Esophagus squamous epithelium (tissue), 5 donors: ENCODE data around the gene RASSF7. TPM values are rescaled to one million over a fixed set of nuclear protein-coding genes. Genes with fewer than 3 reads are reported as not detected.

Experiments
- DNase-seq: peaks from one replicate; lab custom pipeline; 2025; lab: John Stamatoyannopoulos, UW
- H3K27ac ChIP-seq, 4 donors: fragments of 200-600 bp; sonication (generic); one replicate each; pipeline ENCODE4 v1.5.1; 2016 to 2019; ENCODE audit warnings: mild to moderate bottlenecking in 1 of 4
- H3K27me3 ChIP-seq, 4 donors: fragments of 200-600 bp; sonication (generic); 1 replicate in 3 of 4; 2 replicates in 1 of 4; pipeline versions ENCODE4 v1.5.1 to v1.6.0; 2017 to 2021; ENCODE audit warnings: antibody characterized with exemption in 1 of 4
- H3K36me3 ChIP-seq, 3 donors: fragments of 200-600 bp; sonication (generic); one replicate each; pipeline ENCODE4 v1.5.1; 2016 to 2019
- H3K4me1 ChIP-seq, 3 donors: fragments of 200-600 bp; sonication (generic); one replicate each; pipeline ENCODE4 v1.5.1; 2017 to 2019
- H3K4me3 ChIP-seq, 4 donors: fragments of 200-600 bp; sonication (generic); 1 replicate in 3 of 4; 2 replicates in 1 of 4; pipeline ENCODE4 v1.5.1; 2016 to 2019; ENCODE audit warnings: mild to moderate bottlenecking in 2 of 4, moderate library complexity in 1 of 4
- H3K9me3 ChIP-seq, 3 donors: fragments of 200-600 bp; sonication (generic); one replicate each; pipeline ENCODE4 v1.5.1; 2016 to 2019
- POLR2A ChIP-seq, 4 donors: fragments of 450-650 bp; IDR thresholded peaks; one replicate each; pipeline ENCODE4 v1.6.1; 2017; ENCODE audit warnings: antibody characterized with exemption in 4 of 4, mild to moderate bottlenecking in 4 of 4, moderate library complexity in 3 of 4
- WGBS, 2 donors: methylation state at CpG; one replicate each; pipeline ENCODE4 v1.1.5; 2018; 5-methylcytosine and 5-hydroxymethylcytosine counted together
- intact Hi-C: fragments of 100-400 bp; cut with DNase I; formaldehyde crosslinking; loops from one replicate; pipeline ENCODE4 v1.15.0; 2022
- total RNA-seq, 4 donors: library from RNA; depleted of rRNA; stranded (reverse); fragments of >200 nt; gene quantifications; one replicate each; pipeline ENCODE4 v1.1.0, GENCODE V29; 2016
- TF ChIP-seq, protein P1 (sequence below), 6 experiments: fragments of 450-650 bp in 4 of 6; fragments of 200-600 bp in 2 of 6; sonication (generic) in 2 of 6; IDR thresholded peaks; one replicate each; pipeline ENCODE4 v1.5.1; 2016 to 2019; ENCODE audit warnings: antibody characterized with exemption in 6 of 6, mild to moderate bottlenecking in 4 of 6, moderate library complexity in 4 of 6
- donor health status: DM: yes; HTN: yes; CAD: no.

The RASSF7 gene
- total RNA-seq, 4 donors from 2014 or later, result 35.7 to 54.0 (median 44.4) TPM

DNA sequence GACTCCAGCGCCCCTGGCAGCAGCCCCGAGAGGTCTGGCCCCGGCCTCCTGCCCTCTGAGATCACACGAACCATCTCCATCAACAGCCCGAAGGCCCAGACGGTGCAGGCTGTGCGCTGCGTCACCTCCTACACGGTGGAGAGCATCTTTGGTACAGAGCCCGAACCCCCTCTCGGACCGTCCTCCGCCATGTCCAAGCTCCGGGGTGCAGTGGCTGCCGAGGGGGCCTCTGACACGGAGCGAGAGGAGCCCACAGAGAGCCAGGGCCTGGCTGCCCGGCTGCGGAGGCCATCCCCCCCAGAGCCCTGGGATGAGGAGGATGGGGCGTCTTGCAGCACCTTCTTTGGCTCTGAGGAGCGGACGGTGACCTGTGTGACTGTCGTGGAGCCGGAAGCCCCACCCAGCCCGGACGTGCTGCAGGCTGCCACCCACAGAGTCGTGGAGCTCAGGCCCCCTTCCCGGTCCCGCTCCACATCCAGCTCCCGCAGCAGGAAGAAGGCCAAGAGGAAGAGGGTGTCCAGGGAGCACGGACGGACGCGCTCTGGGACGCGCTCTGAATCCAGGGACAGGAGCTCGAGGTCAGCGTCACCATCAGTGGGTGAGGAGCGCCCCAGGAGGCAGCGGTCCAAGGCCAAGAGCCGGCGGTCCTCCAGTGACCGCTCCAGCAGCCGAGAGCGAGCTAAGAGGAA lies 47.3 kb downstream of the RASSF7 start:
- H3K36me3 ChIP-seq, result peaks cover 72 to 100% (median 81%) of the 10 kb centered on the region in 3 donors

DNA sequence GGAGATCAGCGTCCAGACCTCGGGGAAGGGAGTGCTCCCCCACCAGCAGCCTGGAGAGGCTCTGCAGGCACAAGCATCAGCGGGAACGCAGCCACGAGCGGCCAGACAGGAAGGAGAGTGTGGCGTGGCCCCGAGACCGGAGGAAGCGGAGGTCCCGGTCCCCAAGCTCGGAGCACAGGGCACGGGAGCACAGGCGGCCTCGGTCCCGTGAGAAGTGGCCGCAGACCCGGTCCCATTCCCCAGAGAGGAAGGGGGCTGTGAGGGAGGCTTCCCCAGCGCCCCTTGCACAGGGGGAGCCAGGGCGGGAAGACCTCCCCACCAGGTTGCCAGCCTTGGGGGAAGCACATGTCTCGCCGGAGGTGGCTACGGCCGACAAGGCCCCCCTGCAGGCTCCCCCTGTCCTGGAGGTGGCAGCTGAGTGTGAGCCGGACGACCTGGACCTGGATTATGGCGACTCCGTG lies 48.1 kb downstream of the RASSF7 start:
- Histone ChIP-seq H3K9me3 (no peaks in the 10 kb centered on the region), H3K4me1 (peaks cover 19 to 47% (median 19%) of the 10 kb centered on the region in 3 donors), H3K27me3 (no peaks in the 10 kb centered on the region), H3K36me3 (peaks cover 71 to 96% (median 82%) of the 10 kb centered on the region in 3 donors), H3K4me3 (no peak overlapping the region), H3K27ac (no peak overlapping the region)
- no peak for DNase-seq
- TF ChIP-seq, protein P1, sequence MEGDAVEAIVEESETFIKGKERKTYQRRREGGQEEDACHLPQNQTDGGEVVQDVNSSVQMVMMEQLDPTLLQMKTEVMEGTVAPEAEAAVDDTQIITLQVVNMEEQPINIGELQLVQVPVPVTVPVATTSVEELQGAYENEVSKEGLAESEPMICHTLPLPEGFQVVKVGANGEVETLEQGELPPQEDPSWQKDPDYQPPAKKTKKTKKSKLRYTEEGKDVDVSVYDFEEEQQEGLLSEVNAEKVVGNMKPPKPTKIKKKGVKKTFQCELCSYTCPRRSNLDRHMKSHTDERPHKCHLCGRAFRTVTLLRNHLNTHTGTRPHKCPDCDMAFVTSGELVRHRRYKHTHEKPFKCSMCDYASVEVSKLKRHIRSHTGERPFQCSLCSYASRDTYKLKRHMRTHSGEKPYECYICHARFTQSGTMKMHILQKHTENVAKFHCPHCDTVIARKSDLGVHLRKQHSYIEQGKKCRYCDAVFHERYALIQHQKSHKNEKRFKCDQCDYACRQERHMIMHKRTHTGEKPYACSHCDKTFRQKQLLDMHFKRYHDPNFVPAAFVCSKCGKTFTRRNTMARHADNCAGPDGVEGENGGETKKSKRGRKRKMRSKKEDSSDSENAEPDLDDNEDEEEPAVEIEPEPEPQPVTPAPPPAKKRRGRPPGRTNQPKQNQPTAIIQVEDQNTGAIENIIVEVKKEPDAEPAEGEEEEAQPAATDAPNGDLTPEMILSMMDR (IDR thresholded peaks at IDR 0.05), result no peak
- TF ChIP-seq POLR2A (IDR thresholded peaks at IDR 0.05), result no peak
- intact Hi-C loops, result no loop called here
- 79 to 90% methylated on average over 17 to 19 of the region's 28 CpGs for WGBS, 2 donors

More for the DNA sequence above, 47.3 kb downstream of the RASSF7 start:
- no peak overlapping the region for H3K27ac ChIP-seq
- no peaks in the 10 kb centered on the region for H3K9me3 ChIP-seq
- no peaks in the 10 kb centered on the region for H3K27me3 ChIP-seq
- no peak overlapping the region for H3K4me3 ChIP-seq
- TF ChIP-seq, protein P1 (IDR thresholded peaks at IDR 0.05), result no peak
- TF ChIP-seq POLR2A (IDR thresholded peaks at IDR 0.05), result no peak
- 90 to 95% methylated on average over 2 to 3 of the region's 45 CpGs for WGBS, 2 donors
- H3K4me1 ChIP-seq, result peaks cover 14 to 40% (median 15%) of the 10 kb centered on the region in 3 donors
- intact Hi-C loops, result no loop called here
- DNase-seq, result no peak

DNA sequence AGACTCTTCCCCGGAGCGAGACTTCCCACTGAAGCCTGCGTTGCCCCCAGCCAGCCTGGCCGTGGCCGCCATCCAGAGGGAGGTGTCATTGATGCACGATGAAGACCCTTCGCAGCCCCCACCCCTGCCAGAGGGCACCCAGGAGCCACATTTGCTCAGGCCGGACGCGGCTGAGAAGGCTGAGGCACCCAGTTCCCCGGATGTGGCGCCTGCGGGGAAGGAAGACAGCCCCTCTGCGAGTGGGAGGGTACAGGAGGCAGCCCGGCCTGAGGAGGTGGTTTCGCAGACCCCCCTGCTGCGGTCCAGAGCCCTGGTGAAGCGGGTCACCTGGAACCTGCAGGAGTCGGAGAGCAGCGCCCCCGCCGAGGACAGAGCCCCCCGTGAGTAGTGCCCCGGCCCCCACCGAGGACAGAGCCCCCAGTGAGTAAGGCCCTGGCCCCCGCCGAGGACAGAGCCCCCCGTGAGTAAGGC lies 48.6 kb downstream of the RASSF7 start:
- Histone ChIP-seq H3K36me3 (peaks cover 67 to 95% (median 80%) of the 10 kb centered on the region in 3 donors), H3K4me1 (peaks cover 24 to 53% (median 25%) of the 10 kb centered on the region in 3 donors), H3K9me3 (no peaks in the 10 kb centered on the region), H3K27me3 (no peaks in the 10 kb centered on the region), H3K27ac (no peak overlapping the region), H3K4me3 (no peak overlapping the region)
- TF ChIP-seq POLR2A (IDR thresholded peaks at IDR 0.05), result no peak
- TF ChIP-seq, protein P1 (IDR thresholded peaks at IDR 0.05), result no peak
- no peak for DNase-seq
- intact Hi-C loops, result no loop called here
- 100% methylated on average over 3 of the region's 28 CpGs; no CpG with 5 or more reads in 1 of the 2 donors for WGBS, 2 donors

DNA sequence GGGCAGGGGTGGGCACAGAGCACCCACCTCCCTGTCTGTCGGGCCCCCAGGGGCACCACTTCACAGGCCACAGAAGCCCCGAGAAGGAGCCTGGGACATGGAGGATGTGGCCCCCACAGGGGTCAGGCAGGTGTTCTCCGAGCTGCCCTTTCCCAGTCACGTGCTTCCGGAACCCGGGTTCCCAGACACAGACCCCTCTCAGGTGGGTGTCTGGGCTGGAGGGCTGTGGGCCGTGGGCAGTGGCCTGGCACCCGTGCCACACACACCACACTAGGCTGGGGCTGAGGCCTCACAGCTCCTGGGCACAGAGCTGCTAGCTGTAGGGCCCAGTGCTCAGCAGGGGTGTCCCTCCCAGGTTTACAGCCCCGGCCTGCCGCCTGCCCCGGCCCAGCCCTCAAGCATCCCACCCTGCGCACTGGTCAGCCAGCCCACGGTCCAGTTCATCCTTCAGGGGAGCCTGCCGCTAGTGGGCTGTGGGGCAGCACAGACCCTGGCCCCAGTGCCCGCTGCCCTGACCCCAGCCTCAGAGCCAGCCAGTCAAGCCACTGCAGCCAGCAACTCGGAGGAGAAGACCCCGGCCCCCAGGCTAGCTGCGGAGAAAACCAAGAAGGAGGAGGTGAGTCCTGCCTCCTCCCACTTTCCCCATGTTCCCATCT lies 49.5 kb downstream of the RASSF7 start:
- WGBS, 2 donors, result no CpG with 5 or more reads among the region's 18 CpGs
- peaks cover 60 to 90% (median 74%) of the 10 kb centered on the region in 3 donors for H3K36me3 ChIP-seq
- intact Hi-C loops, result loop anchor here (5.0 kb wide), 1 partner anchor 33 kb away; the partner anchor contains the start of gene PHRF1
- H3K4me3 ChIP-seq, result no peak overlapping the region
- H3K27me3 ChIP-seq, result no peaks in the 10 kb centered on the region
- no peak for DNase-seq
- no peaks in the 10 kb centered on the region for H3K9me3 ChIP-seq
- H3K27ac ChIP-seq, result no peak overlapping the region
- TF ChIP-seq POLR2A (IDR thresholded peaks at IDR 0.05), result no peak
- TF ChIP-seq, protein P1 (IDR thresholded peaks at IDR 0.05), result no peak
- peaks cover 33 to 62% (median 34%) of the 10 kb centered on the region in 3 donors for H3K4me1 ChIP-seq
